ENCODE results near the gene AMMECR1. TPM values are rescaled to one million over a fixed set of nuclear protein-coding genes. Genes with fewer than 3 reads are reported as not detected.

AMMECR1 gene
- polyA plus RNA-seq, 4 donors = 16.7 to 19.3 (median 18.0) TPM

Other genes starting within 250 kb of the AMMECR1 start
- under 1 TPM; 0.30 to 0.52 (median 0.33) TPM for gene RTL9, start 40.8 kb upstream of the AMMECR1 start, polyA plus RNA-seq (ENCODE audit: insufficient read length in 4 of 4)

Data from left renal cortex interstitium (tissue), 4 donors.